OCI-LY1 (cell line): Measurements from ENCODE around the gene TFDP2.
A peak's percentile ranks its signal among the peaks of the same experiment; 100 is the strongest.

Experiments used
- H2AFZ ChIP-seq: fragments of 200-600 bp; sonication (generic), shearing (Covaris generic); 2 replicates; pipeline ENCODE4 v1.6.0; 2014; ENCODE audit warnings: antibody characterized with exemption, mild to moderate bottlenecking, low read length
- H3F3A ChIP-seq: fragments of 200-600 bp; sonication (generic), shearing (Covaris generic); 2 replicates; pipeline ENCODE4 v1.6.0; 2014; ENCODE audit warnings: mild to moderate bottlenecking, antibody characterized with exemption, low read length, moderate library complexity; ENCODE audit not compliant: insufficient read depth
- H3K27ac ChIP-seq: fragments of 200-600 bp; sonication (generic); 2 replicates; pipeline ENCODE4 v1.5.1; 2014; ENCODE audit warnings: low read length, mixed run types, mild to moderate bottlenecking, low read depth; ENCODE audit not compliant: poor library complexity, severe bottlenecking
- H3K27me3 ChIP-seq: fragments of 200-600 bp; sonication (generic); 2 replicates; pipeline ENCODE4 v1.6.0; 2014; ENCODE audit warnings: antibody characterized with exemption, mild to moderate bottlenecking, low read length, moderate library complexity; ENCODE audit not compliant: insufficient read depth
- H3K36me3 ChIP-seq: fragments of 200-600 bp; sonication (generic); 2 replicates; pipeline ENCODE4 v1.6.1; 2014; ENCODE audit warnings: mild to moderate bottlenecking, antibody characterized with exemption, low read length, moderate library complexity, mixed read lengths; ENCODE audit not compliant: insufficient read depth
- H3K4me1 ChIP-seq: fragments of 200-600 bp; sonication (generic); 2 replicates; pipeline ENCODE4 v1.5.1; 2014; ENCODE audit warnings: mild to moderate bottlenecking, low read length, moderate library complexity; ENCODE audit not compliant: insufficient read depth, severe bottlenecking
- H3K4me2 ChIP-seq: fragments of 200-600 bp; sonication (generic), shearing (Covaris generic); 2 replicates; pipeline ENCODE4 v1.6.1; 2014; ENCODE audit warnings: low read length
- H3K4me3 ChIP-seq: fragments of 200-600 bp; sonication (generic); 2 replicates; pipeline ENCODE4 v1.5.1; 2014; ENCODE audit warnings: low read length, low read depth, mild to moderate bottlenecking, mixed read lengths; ENCODE audit not compliant: poor library complexity, severe bottlenecking
- H3K79me2 ChIP-seq: fragments of 200-600 bp; shearing (Covaris generic); 2 replicates; pipeline ENCODE4 v1.6.1; 2016; ENCODE audit warnings: mixed run types, low read length, mixed read lengths; ENCODE audit not compliant: insufficient read depth
- H3K9ac ChIP-seq: fragments of 200-600 bp; sonication (generic), shearing (Covaris generic); 2 replicates; pipeline ENCODE4 v1.6.1; 2014; ENCODE audit warnings: mild to moderate bottlenecking, low read length, mixed read lengths
- H3K9me2 ChIP-seq: fragments of 200-600 bp; sonication (generic), shearing (Covaris generic); 2 replicates; pipeline ENCODE4 v1.6.1; 2014; ENCODE audit warnings: low read depth, mild to moderate bottlenecking, low read length, mixed read lengths
- H3K9me3 ChIP-seq: fragments of 200-600 bp; shearing (Covaris generic); 2 replicates; pipeline ENCODE4 v1.6.1; 2014; ENCODE audit warnings: low read length, mixed read lengths
- H4K20me1 ChIP-seq: fragments of 200-600 bp; sonication (generic), shearing (Covaris generic); 2 replicates; pipeline ENCODE4 v1.6.0; 2016; ENCODE audit warnings: mild to moderate bottlenecking, low read length; ENCODE audit not compliant: insufficient read depth
- CTCF ChIP-seq: fragments of 200-600 bp; sonication (generic), shearing (Covaris generic); IDR thresholded peaks from 2 replicates; pipeline ENCODE4 v1.5.1; 2017; ENCODE audit warnings: mild to moderate bottlenecking, antibody characterized with exemption, low read length, moderate library complexity, mixed read lengths
- EZH2 ChIP-seq: fragments of 200-600 bp; sonication (generic), shearing (Covaris generic); IDR thresholded peaks from 2 replicates; pipeline ENCODE4 v1.8.0; 2017; ENCODE audit warnings: borderline replicate concordance, mixed run types, mild to moderate bottlenecking, antibody characterized with exemption, low read length, moderate library complexity, mixed read lengths

Gene TFDP2

GRCh38 chr3:141998669-141999290 lies 150.6 kb downstream of the TFDP2 start:
- peaks cover 90% of the 10 kb centered on the region for H3K36me3 ChIP-seq
- no peaks in the 10 kb centered on the region for H3K27me3 ChIP-seq
- no peaks in the 10 kb centered on the region for H4K20me1 ChIP-seq
- H3K27ac ChIP-seq, result no peak overlapping the region
- H2AFZ ChIP-seq, result no peak overlapping the region
- H3K79me2 ChIP-seq, result peaks cover 86% of the 10 kb centered on the region
- peaks cover 9% of the 10 kb centered on the region for H3K4me1 ChIP-seq
- no peaks in the 10 kb centered on the region for H3K9me2 ChIP-seq
- 0 out of 2 replicates have a peak, but pooled peaks cover 4% of the 10 kb centered on the region for H3F3A ChIP-seq
- no peak overlapping the region for H3K4me3 ChIP-seq
- H3K9me3 ChIP-seq, result no peaks in the 10 kb centered on the region
- no peak overlapping the region for H3K9ac ChIP-seq
- H3K4me2 ChIP-seq, result no peak overlapping the region
- TF ChIP-seq CTCF, result peak; percentile 47; the same call in 1 of the 2 replicates
- no peak for TF ChIP-seq EZH2

- H3K4me3 ChIP-seq, result no peak overlapping the region
- TF ChIP-seq CTCF (no peak), EZH2 (no peak)
- H3K36me3 ChIP-seq, result peaks cover 91% of the 10 kb centered on the region
- no peak overlapping the region for H3K4me2 ChIP-seq
- peaks cover 77% of the 10 kb centered on the region for H3K79me2 ChIP-seq
- H3K27ac ChIP-seq, result no peak overlapping the region
- no peak overlapping the region for H2AFZ ChIP-seq
- H3K4me1 ChIP-seq, result peaks cover 9% of the 10 kb centered on the region
- H3K9me3 ChIP-seq, result no peaks in the 10 kb centered on the region
- H4K20me1 ChIP-seq, result no peaks in the 10 kb centered on the region
- H3K27me3 ChIP-seq, result no peaks in the 10 kb centered on the region
- H3F3A ChIP-seq, result 0 out of 2 replicates have a peak, but pooled peaks cover 4% of the 10 kb centered on the region
- no peaks in the 10 kb centered on the region for H3K9me2 ChIP-seq
- H3K9ac ChIP-seq, result no peak overlapping the region
Measured at GRCh38 chr3:141996437-141996836, 152.9 kb downstream of the TFDP2 start.

GRCh38 chr3:141994856-141995255 lies 154.5 kb downstream of the TFDP2 start:
- Histone ChIP-seq H3K79me2 (peaks cover 62% of the 10 kb centered on the region), H3K9ac (no peak overlapping the region), H3K9me2 (no peaks in the 10 kb centered on the region), H3K27ac (no peak overlapping the region), H3K4me1 (peaks cover 9% of the 10 kb centered on the region), H2AFZ (no peak overlapping the region), H3K4me2 (no peak overlapping the region), H3F3A (0 out of 2 replicates have a peak, but pooled peaks cover 4% of the 10 kb centered on the region), H4K20me1 (no peaks in the 10 kb centered on the region), H3K9me3 (no peaks in the 10 kb centered on the region), H3K36me3 (peaks cover 90% of the 10 kb centered on the region), H3K4me3 (no peak overlapping the region), H3K27me3 (no peaks in the 10 kb centered on the region)
- TF ChIP-seq EZH2, result no peak
- no peak for TF ChIP-seq CTCF
